GM19023 (cell line): ENCODE results near the gene RABL6.

ENCODE experiments used
- ATAC-seq: cut with Tn5 transposase; IDR thresholded peaks from one replicate; pipeline ENCODE4 v1.9.1; 2021; ENCODE audit warnings: mild to moderate bottlenecking, moderate library complexity; ENCODE audit not compliant: unreplicated experiment

RABL6 gene

DNA sequence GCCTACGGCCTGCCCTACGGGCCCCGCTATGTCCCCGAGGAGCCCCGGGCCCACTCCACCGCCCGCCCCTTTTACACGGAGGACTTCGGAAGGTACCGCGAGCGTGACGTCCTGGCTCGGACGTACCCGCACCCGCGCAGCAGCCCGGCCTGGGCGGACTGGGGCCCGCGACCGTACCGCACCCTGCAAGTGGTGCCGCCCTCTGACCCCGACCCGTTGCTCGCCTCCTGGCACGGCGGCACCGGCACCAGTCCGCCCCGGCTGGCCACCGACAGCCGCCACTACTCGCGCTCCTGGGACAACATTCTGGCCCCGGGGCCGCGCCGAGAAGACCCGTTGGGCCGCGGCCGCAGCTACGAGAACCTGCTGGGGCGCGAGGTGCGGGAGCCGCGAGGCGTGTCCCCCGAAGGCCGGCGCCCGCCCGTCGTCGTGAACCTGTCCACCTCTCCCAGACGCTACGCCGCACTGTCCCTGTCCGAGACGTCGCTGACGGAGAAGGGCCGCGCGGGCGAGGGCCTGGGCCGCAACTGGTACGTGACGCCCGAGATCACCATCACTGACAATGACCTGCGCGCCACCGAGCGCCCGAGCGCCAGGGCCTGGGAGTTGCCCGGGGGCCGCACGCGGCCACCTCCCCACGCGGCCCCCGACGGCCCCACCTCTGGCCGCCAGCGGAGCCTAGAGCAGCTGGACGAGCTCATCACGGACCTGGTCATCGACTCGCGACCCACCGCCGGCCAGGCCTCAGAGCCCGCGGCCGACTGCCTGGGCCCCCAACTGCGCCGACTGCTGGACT lies 37.9 kb downstream of the RABL6 start:
- no peak for ATAC-seq

DNA sequence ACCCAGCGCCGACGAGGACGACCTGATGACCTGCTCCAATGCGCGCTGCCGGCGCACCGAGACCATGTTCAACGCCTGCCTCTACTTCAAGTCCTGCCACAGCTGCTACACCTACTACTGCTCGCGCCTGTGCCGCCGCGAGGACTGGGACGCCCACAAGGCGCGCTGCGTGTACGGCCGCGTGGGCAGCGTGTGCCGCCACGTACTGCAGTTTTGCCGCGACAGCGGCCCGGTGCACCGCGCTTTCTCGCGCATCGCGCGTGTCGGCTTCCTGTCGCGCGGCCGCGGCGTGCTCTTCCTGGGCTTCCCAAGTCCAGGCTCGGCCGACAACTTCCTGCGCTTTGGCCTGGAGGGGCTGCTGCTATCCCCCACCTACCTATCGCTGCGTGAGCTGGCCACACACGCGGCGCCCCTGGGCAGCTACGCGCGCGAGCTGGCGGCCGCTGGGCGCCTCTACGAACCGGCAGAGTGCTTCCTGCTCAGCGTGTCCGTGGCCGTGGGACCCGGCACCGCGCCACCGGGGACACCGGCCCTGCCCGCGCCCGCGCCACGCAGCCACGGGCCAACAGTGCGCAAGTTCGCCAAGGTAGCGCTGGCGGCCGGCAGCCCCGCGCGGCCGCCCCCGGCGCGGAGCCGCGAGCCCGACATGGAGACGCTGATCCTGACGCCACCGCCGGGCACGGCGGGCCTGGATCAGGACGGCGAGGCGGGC lies 38.8 kb downstream of the RABL6 start:
- ATAC-seq, result no peak

DNA sequence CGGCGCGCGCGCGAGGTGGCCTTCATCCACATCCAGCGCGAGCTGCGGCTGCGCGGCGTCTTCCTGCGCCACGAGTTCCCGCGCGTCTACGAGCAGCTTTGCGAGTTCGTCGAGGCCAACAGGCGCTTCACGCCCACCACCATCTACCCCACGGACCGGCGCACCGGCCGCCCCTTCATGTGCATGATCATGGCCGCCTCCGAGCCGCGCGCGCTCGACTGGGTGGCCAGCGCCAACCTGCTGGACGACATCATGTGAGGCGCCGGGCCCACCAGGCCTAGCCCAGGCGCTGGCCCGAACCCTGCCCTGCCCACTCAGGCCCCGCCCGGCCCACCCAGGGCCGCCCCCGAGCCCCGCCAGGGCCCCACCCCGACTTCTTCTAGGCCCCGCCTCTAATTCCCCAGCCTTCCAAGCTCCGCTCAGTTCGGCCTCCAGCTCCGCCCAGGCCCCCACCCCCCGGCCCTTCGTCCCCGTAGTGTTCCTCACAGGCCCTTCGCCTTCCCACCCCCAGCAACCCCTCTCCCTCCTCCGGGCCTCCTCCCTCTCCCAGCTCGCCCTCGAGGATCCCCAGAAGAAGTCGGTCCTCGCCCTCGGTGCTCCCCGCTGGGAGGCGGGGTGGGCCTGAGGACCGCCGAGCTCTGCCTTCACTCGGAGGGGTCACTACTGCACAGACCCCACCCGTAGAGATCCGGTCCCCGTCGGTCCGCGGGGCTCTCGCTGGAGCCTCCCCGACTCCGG lies 39.5 kb downstream of the RABL6 start:
- ATAC-seq, result no peak

DNA sequence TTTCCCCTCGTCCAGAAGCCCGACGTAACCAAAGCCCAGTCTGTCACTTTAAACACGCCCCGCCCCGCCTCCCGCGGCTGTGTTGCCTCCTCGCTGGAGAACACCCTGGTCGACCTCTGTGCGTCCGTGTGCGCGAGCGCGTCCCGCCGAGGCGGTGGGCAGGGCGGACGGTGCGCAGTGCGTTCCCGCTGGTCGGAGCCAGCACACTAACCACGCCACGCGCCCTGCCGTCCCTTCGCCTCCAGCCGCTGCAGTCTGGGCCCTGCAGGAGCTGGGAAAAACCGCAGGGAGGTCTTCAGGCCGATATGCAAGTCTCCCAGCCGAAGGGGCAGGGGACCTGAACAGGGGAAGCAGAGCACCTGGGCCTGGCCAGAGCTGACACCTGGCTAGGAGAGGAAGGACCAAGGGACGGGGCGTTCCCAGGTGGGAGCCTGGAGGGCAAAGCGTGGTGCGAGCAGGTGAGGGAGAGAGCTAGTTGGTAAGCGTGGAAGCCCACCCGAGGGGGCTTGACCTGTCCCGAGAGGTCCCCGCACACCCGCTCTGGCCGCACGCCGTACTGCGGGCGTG lies 40.2 kb downstream of the RABL6 start:
- no peak for ATAC-seq

DNA sequence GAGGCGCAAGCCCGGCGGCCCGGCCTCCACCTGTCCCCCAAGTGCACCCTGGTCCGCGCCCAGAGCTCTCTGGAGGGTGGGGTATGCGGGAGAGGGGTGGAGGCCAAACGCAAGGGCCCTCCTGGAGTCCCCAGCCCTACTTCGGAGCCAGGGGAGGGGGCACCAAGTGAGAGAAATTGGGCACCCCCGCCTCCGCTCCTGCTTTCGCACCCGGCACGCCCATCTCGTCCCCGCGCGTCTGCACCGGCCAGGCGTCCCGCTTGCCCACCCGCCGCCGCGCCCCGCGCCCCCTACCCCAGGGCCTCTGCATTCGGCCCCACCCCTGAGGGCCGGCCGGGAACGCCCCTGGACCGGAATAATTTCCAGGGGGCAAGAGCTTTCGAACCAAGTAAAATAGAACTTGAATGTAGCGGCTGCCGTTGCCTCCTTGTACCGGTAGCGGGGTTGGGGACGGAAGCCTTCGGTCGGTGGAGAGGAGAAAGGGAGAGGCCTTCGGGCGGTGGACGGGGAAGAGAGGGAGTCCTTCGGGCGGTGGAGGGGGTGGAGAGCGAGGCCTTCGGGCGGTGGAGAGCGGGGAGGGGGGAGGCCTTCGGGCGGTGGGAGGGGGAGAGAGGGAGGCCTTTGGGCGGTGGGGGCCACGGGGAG lies 40.8 kb downstream of the RABL6 start:
- peak; percentile 7 for ATAC-seq

DNA sequence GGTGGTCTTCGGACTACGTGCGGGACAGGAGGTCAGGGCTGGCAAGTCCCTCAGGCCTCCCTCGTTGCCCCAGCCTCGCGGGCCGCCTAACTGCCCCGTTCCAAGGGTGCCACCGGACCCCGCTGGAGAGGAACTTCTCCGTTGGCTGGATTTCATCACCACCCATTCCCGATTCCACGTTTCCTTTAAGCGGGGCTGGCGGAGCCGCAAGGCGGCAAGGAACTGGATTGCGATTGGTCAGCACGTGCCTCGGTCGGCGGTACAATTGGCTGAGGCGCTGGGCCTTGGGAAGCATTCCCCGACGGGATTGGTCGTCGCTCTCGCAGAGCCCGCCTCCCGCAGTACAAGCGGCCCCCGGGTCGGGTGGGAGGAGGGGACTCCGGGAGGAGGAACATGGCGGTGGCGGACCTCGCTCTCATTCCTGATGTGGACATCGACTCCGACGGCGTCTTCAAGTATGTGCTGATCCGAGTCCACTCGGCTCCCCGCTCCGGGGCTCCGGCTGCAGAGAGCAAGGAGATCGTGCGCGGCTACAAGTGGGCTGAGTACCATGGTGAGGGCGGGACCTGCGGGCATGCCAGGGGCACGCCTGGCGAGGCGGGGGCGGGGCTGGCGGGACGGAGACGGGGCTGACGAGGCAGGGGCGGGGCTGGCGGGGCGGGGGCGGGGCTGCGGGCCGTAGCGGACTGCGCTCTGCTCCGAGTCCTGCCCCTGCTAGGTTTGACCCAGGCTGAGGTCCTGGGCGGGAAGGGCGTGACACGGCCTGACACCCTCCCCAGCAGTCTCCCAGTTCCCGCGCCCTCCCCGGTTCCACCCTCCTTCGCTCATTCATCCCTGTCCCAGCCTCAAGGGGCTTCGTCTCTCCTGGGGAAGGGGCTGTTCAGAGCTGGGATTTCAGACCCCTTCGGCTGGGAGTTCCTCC lies 41.6 kb downstream of the RABL6 start, which contains the start of gene PHPT1:
TSS of gene PHPT1 (plus strand) at position 372 of the 922 bp plus-strand sequence. CDS start at position 394, 22 bp downstream.
- ATAC-seq, result peak; percentile 81

DNA sequence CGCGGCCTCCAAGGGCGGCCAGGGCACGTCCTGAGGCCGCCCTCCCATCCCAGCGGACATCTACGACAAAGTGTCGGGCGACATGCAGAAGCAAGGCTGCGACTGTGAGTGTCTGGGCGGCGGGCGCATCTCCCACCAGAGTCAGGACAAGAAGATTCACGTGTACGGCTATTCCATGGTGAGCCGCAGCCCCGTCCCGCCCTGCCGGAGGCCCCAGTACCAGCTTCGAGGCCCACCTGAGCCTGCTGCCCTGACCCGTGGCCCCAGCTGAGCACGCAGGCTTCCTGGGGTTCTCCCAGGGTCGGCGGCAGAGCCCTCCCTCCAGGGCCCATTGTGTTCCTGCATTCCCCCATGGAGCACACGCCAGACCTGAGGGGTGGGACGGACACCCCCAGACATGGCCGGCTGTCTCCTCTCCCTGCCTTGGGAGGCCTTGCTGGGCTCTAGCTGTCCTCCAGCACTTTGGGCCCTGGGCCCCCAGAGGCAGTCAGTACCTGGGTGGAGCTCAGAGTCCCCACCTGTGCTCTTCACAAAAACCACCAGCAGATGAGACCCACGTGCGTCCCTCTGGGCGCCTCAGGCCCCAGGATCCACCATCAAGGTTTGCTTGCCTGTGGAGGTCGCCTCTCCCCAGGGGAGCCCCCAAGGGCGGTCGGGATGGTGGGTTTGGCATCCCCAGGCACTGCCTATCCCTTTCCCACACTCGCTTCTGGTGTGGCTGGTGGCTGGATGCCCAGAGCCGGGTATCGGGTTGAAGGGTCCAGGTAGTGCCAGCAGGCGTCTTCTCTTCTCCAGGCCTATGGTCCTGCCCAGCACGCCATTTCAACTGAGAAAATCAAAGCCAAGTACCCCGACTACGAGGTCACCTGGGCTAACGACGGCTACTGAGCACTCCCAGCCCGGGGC lies 42.5 kb downstream of the RABL6 start:
- no peak for ATAC-seq

DNA sequence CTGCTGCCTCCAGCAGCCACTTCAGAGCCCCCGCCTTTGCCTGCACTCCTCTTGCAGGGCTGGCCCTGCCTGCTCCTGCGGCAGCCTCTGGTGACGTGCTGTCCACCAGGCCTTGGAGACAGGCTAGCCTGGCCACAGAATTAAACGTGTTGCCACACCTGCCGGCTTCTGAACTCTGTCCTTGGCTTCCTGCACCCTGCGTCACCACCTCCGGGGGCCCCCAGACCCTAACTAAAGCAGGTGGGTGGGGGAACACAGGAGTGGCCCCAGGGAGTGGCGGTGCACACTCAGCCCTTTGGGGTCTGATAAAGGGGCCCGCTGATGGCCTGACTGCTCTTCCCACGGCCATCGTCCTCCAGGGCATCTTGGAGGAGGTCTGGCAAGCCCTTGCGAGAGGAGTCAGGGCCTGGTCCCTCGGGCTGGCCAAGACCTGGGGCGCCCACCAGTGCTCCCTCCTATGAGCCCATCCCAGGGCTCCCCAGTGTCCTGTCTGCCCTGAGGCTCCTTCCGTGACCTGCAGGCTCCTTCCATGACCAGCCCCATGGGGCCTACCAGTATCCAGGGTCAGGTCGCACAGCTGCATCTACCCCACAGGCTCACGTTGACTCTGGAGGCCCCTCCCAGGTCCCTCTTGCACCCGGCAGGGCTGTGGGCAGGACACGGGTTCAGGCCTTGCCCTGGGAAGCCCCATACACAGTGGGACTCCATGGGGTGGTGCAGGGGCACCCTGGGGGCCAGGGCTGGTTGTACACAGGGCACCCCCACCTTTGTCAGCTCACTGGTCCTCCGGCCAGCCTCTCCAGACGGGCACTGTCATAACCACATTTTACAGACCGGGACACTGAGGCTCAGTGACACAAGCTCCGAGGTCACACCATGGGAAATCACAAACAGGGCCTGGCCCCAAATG lies 43.4 kb downstream of the RABL6 start:
- ATAC-seq, result no peak

DNA sequence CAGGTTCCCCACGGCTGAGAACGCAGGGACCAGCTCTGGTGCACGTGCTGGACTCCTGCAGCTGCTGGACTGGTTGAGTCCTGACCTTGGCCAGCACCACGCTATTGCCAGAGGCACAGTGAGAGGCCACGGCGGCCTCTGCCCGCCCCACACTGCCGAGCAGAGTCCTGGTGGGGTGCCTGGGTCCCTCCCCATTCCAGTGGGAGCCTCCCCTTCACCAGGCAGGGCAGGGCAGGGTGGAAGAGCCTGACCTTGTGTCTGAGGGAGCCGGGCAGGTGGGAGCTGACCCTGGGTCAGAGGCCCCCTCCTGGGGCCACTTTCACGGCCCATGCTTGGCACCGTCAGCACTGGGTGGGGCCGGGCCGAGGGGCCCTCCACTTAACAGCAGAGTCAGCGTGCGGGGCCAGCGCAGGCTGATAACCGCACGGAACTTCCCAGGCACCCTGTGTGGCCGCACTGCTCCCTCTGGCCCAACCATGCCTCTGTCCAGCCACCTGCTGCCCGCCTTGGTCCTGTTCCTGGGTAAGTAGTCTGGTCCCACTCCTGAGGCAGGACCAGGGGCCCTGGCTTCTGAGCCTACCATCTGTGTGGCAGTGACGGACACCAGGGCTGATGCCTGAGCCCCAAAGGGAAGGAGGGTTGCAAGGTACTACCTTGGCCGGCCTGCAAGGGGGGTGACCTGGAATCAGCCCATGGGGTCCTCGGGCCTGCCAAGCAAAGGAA lies 44.4 kb downstream of the RABL6 start, which contains the start of gene MAMDC4:
TSS of gene MAMDC4 (plus strand) at position 406 of the 723 bp plus-strand sequence. CDS start at position 477, 71 bp downstream.
- ATAC-seq, result no peak

DNA sequence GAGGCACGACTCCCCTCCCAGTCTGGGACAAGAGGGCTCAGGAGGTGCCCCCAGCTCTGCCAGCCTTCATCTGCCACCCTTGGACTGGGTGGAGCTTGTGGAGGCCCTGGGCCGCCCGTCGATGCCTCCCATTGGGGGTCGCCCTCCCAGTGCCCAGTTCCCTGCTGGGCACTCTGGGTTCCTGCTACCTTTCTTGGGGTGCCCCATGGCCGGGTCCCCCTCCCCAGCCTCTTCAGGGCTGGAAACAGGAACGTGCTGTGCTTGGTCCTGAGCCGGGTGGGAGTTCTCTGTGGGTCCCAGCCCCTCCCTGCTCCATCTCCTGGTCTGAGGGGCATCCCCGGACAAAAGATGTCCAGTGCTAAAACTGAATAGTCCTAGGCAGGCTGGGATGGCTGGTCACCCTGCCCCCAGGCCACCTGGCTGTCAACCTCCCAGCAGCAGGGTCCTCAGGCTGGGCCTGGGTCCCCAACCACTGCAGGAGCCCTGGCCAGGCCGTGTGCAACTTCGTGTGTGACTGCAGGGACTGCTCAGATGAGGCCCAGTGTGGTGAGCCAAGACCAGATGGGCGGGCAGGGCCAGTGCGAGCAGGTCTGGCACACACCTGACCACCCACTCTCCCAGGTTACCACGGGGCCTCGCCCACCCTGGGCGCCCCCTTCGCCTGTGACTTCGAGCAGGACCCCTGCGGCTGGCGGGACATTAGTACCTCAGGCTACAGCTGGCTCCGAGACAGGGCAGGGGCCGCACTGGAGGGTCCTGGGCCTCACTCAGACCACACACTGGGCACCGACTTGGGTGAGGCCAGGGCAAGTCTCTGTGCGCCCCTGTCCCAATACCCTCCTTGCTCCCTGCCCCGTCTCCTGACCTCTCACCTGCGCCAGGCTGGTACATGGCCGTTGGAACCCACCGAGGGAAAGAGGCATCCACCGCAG lies 45.2 kb downstream of the RABL6 start:
- no peak for ATAC-seq

DNA sequence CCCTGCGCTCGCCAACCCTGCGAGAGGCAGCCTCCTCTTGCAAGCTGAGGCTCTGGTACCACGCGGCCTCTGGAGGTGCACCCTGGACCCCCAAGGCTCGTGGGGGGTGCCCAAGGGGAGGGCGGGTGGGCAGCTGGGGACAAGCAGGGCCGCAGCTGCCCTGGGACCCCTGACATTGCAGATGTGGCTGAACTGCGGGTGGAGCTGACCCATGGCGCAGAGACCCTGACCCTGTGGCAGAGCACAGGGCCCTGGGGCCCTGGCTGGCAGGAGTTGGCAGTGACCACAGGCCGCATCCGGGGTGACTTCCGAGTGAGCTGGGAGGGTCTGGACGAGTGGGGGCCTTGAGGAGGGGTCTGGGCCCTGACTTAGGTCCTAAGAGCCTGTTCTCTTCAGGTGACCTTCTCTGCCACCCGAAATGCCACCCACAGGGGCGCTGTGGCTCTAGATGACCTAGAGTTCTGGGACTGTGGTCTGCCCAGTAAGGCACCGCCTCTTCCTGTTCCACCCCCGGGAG lies 45.9 kb downstream of the RABL6 start:
- ATAC-seq, result no peak

DNA sequence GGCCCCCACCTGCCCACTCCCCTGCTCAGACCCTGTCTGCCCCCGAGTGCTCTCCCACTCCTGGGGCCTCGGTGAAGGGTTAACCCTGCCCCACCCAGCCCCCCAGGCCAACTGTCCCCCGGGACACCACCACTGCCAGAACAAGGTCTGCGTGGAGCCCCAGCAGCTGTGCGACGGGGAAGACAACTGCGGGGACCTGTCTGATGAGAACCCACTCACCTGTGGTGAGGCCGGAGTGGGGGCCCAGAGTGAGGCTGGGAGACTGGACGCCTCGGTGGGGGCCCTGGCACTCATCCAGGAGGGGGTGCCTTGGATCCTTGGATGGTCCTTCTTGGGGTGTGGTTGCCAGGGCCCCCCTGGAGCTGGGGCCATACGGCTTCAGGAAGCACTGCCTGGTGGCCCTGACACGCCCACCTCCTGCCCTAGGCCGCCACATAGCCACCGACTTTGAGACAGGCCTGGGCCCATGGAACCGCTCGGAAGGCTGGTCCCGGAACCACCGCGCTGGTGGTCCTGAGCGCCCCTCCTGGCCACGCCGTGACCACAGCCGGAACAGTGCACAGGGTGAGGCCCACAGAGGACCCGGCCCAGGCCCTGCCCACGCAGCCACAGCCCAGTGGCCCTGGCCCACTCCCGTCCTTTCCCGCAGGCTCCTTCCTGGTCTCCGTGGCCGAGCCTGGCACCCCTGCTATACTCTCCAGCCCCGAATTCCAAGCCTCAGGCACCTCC lies 46.5 kb downstream of the RABL6 start:
- no peak for ATAC-seq

DNA sequence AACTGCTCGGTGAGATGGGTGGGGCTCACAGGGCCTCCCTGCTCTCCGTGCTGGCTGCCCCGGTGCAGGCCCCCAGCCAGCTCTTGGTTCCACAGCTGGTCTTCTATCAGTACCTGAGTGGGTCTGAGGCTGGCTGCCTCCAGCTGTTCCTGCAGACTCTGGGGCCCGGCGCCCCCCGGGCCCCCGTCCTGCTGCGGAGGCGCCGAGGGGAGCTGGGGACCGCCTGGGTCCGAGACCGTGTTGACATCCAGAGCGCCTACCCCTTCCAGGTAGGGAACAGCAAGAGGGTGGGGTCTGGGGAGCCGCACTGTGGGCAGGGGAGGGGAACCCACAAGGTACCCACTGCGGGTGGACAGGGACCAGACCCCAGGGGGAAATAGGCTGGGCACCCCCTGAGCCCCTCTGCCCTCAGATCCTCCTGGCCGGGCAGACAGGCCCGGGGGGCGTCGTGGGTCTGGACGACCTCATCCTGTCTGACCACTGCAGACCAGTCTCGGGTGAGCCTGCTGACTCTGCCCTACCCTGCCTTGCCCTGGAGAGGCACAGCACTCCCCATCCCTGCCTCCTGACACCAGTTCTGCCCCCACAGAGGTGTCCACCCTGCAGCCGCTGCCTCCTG lies 47.2 kb downstream of the RABL6 start:
- no peak for ATAC-seq

DNA sequence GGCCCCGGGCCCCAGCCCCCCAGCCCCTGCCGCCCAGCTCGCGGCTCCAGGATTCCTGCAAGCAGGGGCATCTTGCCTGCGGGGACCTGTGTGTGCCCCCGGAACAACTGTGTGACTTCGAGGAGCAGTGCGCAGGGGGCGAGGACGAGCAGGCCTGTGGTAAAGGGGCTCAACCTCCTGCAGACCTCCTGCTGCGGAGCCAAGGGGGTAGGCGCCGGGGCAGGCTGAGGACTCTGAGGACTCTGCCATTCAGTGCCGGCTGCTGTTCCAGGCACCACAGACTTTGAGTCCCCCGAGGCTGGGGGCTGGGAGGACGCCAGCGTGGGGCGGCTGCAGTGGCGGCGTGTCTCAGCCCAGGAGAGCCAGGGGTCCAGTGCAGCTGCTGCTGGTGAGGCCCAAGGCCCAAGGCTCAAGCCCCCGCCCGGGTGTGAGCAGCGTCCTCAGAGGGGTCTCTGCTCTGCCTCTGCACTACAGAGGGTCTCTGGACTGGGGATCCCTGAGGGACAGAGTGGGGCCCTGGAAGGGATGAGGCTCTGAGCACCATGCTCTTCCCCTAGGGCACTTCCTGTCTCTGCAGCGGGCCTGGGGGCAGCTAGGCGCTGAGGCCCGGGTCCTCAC lies 47.8 kb downstream of the RABL6 start:
- ATAC-seq, result no peak
